NCI-H345 (cell line): ENCODE measurements around the gene TMEM139.

Source experiments
- DNase-seq: peaks from one replicate; lab custom pipeline; 2025; lab: John Stamatoyannopoulos, UW

The TMEM139 gene

GRCh38 chr7:143284591-143285469 lies at the start of gene TMEM139:
TSS of gene TMEM139 (plus strand) at chr7:143284958. CDS start at chr7:143285958, 1,000 bp downstream.
- no peak for DNase-seq

DNA sequence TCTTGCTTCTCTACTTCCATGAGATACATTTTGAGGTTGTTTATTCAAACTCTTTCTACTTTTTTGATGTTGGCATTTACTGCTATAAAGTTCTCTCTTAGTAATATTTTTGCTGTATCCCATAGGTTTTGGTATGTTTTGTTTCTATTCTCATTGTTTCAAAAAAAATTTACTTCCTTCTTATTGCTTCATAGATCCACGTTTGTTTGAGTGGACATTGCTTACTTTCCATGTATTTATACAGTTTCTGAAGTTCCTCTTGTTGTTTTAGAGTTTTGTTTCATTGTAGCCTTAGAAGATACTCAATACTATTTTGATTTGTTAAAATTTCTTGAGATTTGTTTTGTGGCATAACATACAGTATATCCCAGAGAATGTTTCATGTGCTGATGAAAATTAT lies 49.2 kb upstream of the TMEM139 start:
- no peak for DNase-seq

- no peak for DNase-seq
Measured at GRCh38 chr7:143236408-143236990, 48.3 kb upstream of the TMEM139 start.

GRCh38 chr7:143237366-143237765 lies 47.4 kb upstream of the TMEM139 start:
- no peak for DNase-seq

- DNase-seq: no peak
Measured at GRCh38 chr7:143238289-143238980, 46.3 kb upstream of the TMEM139 start.

DNA sequence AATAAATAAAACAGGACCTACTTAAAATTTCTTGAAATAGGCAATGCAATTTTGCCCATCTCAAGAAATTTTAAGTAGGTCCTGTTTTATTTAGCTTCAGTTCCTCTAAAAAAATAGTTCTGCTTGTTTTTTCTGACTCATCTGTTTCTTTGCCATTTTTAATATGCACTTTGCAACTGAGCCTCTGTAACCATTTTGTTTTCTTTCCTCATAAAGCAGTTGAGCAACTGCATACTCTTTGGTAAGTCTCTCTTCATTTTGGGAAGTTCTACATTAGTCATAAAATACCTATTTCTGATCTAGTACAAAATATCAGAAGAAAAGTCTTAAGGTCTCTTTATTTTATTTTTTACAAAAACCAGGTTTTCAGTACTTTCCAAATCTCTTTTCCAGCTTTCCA lies 44.9 kb upstream of the TMEM139 start:
- DNase-seq: no peak

DNA sequence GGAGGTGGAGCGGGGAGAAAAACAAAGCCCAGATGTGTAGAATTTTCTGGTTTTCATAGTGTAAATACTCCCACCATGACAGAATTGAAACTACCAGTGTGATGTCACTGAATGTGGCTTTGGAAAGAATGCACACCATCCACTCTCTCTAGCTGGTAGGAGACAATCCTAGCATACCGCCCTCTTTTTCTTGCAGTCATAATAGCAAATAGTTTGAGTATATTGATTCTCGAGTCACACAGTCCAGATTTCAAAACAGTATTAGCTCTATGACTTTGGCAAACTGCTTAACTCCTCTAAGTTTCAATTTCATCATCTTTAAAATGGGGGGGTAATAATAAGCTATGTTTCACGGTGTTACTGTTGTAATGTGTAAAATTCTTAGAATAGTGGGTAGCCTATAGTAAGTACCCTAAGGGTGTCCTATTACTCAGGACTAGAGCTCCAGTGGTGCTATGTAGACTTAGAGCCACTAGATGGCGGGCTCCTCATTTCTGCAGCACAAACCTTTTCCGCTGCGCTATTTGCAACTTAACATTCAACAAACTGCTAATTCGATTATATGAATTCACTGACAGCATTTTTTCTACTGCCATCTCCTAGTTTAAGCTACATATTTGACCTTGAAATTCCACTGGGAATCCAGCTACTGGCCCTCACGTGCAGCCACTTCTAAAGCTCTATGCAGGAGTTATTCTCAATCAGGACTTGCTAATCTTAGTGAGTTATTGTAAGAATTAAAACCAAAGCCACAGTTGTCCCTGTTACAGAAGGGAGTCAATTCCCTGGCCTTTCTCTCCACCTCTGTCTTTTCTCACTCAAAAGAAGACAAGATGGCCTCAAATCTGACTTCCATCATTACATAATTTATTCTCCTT lies 44.2 kb upstream of the TMEM139 start:
- DNase-seq: peak; percentile 66

DNA sequence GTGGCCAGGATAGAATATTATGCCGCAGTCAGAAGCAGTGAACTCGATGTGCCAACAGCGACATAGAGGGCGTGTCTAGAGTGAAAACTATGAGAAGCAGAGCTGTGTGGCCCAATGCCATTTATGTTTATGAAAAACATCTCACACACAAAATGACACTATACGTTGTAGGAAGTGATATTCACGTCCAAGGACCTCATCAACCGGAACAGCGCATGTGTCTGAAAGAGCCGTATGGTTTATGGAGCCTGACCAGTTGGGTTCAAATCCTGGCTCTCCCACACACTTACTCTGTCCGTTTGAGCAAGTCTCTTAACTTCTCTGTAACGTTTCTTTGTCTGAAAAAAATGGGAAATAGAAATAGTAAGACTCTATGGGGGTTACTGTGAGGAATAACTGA lies 42.5 kb upstream of the TMEM139 start:
- no peak for DNase-seq

GRCh38 chr7:143243111-143243510 lies 41.6 kb upstream of the TMEM139 start:
- no peak for DNase-seq

DNA sequence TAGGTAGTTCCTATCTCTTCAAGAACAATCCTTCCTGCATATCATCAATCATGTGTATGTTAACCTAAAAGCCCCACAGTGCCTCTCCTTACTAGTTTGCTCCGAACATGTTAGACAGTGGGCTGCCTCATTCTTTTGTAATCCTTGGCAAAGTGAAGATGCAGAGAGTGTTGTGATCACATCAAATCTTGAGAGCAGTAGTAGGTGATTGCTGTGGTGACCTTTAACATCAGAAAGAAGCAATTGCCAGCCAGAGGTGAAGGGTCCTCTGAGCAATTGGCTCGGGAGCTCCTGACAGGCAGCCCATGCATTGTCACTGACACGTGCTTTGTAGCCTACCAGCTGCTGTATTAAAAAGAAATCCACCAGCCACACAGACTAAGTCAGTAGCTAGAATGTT lies 41.1 kb upstream of the TMEM139 start:
- DNase-seq: no peak

DNA sequence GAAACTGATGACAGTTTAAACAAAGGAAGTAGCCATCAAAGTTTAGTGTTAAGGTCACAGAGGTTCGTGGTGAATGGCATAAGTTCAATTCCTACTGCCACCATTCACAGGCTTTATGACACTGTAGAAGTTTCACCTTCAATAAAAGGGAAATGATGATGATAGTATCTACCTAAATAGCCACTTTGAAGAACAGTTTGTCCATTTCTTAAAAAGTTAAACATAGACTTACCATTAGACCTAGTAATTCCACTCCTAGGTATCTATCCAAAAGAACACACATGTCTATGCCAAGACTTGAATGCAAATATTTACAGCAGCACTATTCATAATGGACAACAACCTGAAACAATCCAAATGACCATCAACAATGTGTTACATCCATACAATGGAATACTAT lies 40.4 kb upstream of the TMEM139 start:
- DNase-seq: no peak

DNA sequence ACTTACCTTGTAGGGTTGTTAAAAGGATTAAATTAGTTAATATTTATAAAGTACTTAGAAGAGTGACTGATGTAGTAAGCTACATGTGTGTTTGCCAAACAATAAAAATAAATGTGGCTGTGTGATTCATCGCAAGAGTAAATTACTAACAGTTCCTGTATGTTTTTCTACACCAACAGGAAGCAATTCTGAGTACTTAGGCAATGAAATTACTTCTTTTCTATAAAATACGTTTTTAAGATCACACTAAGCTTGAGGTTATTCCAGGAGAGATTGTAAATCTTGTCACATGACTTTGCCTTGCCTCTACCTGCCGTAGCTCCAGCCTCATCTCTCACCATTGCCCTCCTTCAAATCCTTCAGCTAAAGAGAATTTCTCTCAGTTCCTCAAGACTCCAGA lies 39.6 kb upstream of the TMEM139 start:
- DNase-seq: no peak

- DNase-seq: no peak
Measured at GRCh38 chr7:143247372-143247771, 37.4 kb upstream of the TMEM139 start.

DNA sequence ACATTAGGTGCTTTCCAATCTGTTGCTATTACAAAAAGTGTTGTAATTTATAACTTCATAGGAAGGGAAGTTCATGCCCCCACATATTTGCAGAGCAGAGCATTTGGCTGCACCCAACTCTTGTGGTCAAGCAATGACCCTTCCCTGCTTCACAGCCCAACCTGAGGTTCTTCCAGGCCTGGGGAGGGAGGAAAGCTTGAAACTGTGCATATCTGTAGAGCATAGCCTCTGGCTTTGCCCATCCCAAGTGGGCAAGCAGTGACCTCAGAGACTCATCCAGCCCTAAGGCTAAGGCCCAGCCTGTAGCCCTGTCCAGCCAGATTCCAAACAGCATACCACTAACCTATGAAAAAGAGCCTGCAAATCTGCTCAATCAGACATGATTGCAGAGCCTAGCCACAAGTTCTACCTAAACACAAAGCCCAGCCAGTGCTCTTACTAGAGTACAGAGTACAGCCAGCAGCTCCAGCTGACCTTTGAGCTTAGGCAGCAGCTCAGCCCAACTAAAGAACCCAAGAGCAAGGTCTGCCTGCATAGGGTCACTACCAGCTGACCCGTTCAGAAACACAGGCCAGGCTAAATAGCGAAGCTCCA lies 35.9 kb upstream of the TMEM139 start:
- no peak for DNase-seq

GRCh38 chr7:143250199-143250598 lies 34.6 kb upstream of the TMEM139 start:
- no peak for DNase-seq

- no peak for DNase-seq
Measured at GRCh38 chr7:143250822-143251221, 33.9 kb upstream of the TMEM139 start.

DNA sequence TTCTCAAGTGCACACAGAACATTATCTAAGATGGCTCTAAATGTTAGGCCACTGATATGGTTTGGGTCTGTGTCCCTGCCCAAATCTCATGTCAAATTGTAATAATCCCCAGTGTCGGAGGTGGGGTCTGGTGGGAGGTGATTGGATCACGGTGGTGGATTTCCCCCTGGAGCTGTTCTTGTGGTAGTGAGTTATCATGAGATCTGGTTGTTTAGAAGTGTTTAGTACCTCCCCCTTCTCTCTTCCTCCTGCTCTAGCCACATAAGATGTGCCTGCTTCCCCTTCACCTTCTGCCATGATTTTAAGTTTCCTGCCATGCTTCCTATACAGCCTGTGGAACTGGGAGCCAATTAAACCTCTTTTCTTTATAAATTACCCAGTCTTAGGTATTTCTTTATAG lies 32.8 kb upstream of the TMEM139 start:
- DNase-seq: no peak

DNA sequence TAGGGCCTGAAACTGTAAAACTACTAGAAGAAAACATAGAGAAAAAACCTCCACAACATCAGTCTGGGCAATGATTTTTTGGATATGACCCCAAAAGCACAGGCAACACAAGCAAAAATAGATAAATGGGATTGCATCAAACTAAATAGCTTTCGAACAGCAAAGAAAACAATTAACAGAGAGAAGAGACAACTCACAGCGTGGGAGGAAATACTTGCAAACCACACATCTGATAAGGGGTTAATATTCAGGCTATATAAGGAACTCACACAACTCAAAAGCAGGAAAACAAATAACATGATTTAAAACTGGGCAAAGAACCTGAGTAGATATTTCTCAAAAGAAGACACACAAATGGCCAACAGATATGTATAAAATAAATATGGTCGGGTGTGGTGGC lies 29.2 kb upstream of the TMEM139 start:
- no peak for DNase-seq

GRCh38 chr7:143256325-143256724 lies 28.4 kb upstream of the TMEM139 start:
- DNase-seq: no peak

GRCh38 chr7:143256932-143257331 lies 27.8 kb upstream of the TMEM139 start:
- no peak for DNase-seq

DNA sequence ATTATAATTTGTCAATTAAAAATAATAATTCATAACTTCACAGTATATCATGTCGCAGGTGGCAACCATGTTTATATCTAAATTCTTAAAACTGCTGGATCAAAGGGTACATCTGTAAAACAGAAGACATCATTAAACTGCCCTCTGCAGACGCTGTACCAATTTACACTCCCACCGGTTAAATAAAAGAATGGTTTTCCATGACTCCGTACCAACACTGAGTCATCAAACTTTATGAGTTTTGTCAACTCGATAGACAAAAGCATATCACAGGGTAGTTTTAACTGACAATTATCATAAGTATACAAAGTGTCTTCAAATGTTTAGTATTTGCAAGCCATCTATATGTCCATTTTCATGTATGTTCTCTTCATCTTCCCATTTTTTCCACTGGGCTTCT lies 27.3 kb upstream of the TMEM139 start:
- no peak for DNase-seq

GRCh38 chr7:143258831-143259230 lies 25.9 kb upstream of the TMEM139 start:
- DNase-seq: no peak
